IPS-18a (cell line): ENCODE results near the gene NLE1.

ENCODE experiments used
- H3K27ac ChIP-seq: one replicate; pipeline ENCODE4 v1.5.1; 2013; ENCODE audit warnings: low read length
- H3K27me3 ChIP-seq: one replicate; pipeline ENCODE4 v1.6.1; 2013; ENCODE audit warnings: mild to moderate bottlenecking, low read length; ENCODE audit not compliant: control insufficient read depth, insufficient read depth
- H3K36me3 ChIP-seq: one replicate; pipeline ENCODE4 v1.6.1; 2013; ENCODE audit warnings: low read depth, low read length; ENCODE audit not compliant: control insufficient read depth
- H3K4me1 ChIP-seq: one replicate; pipeline ENCODE4 v1.6.1; 2013; ENCODE audit warnings: low read depth, low read length; ENCODE audit not compliant: control insufficient read depth
- H3K4me3 ChIP-seq: one replicate; pipeline ENCODE4 v1.5.1; 2013; ENCODE audit warnings: low read length
- H3K9ac ChIP-seq: one replicate; pipeline ENCODE4 v1.6.1; 2013; ENCODE audit warnings: mild to moderate bottlenecking, low read length, moderate library complexity
- H3K9me3 ChIP-seq: one replicate; pipeline ENCODE4 v1.6.1; 2013; ENCODE audit warnings: low read depth, low read length; ENCODE audit not compliant: control insufficient read depth

Gene NLE1

GRCh38 chr17:35144840-35145239 is 2.7 kb upstream of the NLE1 start:
- H3K27ac ChIP-seq: no peak overlapping the region
- H3K4me1 ChIP-seq: no peaks in the 10 kb centered on the region
- no peak overlapping the region for H3K9ac ChIP-seq
- H3K9me3 ChIP-seq: no peaks in the 10 kb centered on the region
- H3K4me3 ChIP-seq: no peak overlapping the region
- H3K27me3 ChIP-seq: no peaks in the 10 kb centered on the region
- H3K36me3 ChIP-seq: peaks cover 1% of the 10 kb centered on the region

DNA sequence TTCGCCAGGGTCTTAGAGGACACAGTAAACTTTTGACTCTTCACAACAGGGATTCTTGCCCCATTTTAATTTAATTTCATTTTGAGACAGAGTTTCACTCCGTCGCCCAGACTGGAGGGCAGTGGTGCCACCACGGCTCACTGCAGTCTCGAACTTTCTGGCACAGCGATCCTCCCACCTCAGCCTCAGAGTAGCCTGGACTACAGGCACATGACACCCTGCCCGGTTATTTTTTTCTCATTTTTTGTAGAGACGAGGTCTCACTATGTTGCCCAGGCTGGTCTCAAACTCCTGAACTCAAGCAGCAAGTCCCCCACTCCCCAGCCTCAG is 329 bp upstream of the NLE1 start:
- H3K9me3 ChIP-seq: no peaks in the 10 kb centered on the region
- H3K4me1 ChIP-seq: no peaks in the 10 kb centered on the region
- H3K27ac ChIP-seq: no peak overlapping the region
- peaks cover 25% of the 10 kb centered on the region for H3K36me3 ChIP-seq
- H3K27me3 ChIP-seq: no peaks in the 10 kb centered on the region
- no peak overlapping the region for H3K9ac ChIP-seq
- H3K4me3 ChIP-seq: no peak overlapping the region

- Histone ChIP-seq H3K9ac (no peak overlapping the region), H3K9me3 (no peaks in the 10 kb centered on the region), H3K27ac (no peak overlapping the region), H3K4me3 (no peak overlapping the region), H3K36me3 (peaks cover 68% of the 10 kb centered on the region), H3K27me3 (no peaks in the 10 kb centered on the region), H3K4me1 (no peaks in the 10 kb centered on the region)
Measured at GRCh38 chr17:35138218-35138617, 3.9 kb downstream of the NLE1 start.

- no peaks in the 10 kb centered on the region for H3K27me3 ChIP-seq
- no peak overlapping the region for H3K9ac ChIP-seq
- no peak overlapping the region for H3K27ac ChIP-seq
- peaks cover 94% of the 10 kb centered on the region for H3K36me3 ChIP-seq
- H3K9me3 ChIP-seq: no peaks in the 10 kb centered on the region
- no peaks in the 10 kb centered on the region for H3K4me1 ChIP-seq
- no peak overlapping the region for H3K4me3 ChIP-seq
Measured at GRCh38 chr17:35135322-35135721, 6.8 kb downstream of the NLE1 start.

DNA sequence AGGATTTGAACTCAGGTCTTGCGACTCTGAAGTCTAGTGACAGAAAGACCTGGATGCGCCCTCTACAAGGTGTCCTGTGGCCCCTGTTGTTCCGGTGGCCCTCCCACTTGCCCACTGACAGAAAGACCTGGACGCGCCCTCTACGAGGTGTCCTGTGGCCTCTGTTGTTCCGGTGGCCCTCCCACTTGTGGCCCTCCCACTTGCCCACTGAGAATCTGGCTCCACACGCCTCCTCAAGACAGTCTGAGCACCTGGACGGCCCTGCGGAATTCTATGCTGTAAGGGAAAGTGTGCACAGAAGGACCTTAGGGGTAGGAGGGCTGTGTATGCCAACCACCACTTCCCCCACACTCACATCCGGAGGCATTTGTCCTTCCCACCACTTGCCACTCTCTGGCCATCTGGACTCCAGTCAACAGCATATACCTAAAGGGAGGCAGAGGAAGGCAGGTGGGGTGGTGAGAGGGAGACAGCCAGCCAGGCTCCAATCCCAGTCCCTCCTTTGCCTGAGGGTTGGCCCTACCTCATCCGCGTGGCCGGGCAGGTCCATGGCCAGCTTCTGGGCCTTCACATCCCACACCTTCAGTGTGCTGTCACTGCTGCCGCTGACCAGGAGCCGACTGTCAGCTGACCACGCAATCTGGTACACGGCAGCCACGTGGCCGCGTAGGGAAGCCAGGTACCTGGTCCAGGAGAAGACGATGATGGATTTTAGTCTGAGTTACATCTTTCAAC is 9.1 kb downstream of the NLE1 start:
- Histone ChIP-seq H3K27me3 (no peaks in the 10 kb centered on the region), H3K4me3 (no peak overlapping the region), H3K27ac (no peak overlapping the region), H3K9ac (no peak overlapping the region), H3K36me3 (peaks cover 74% of the 10 kb centered on the region), H3K4me1 (no peaks in the 10 kb centered on the region), H3K9me3 (no peaks in the 10 kb centered on the region)

- no peaks in the 10 kb centered on the region for H3K27me3 ChIP-seq
- H3K36me3 ChIP-seq: peaks cover 66% of the 10 kb centered on the region
- no peak overlapping the region for H3K4me3 ChIP-seq
- no peak overlapping the region for H3K9ac ChIP-seq
- H3K9me3 ChIP-seq: no peaks in the 10 kb centered on the region
- H3K27ac ChIP-seq: no peak overlapping the region
- no peaks in the 10 kb centered on the region for H3K4me1 ChIP-seq
Measured at GRCh38 chr17:35132099-35132498, 10.0 kb downstream of the NLE1 start.

DNA sequence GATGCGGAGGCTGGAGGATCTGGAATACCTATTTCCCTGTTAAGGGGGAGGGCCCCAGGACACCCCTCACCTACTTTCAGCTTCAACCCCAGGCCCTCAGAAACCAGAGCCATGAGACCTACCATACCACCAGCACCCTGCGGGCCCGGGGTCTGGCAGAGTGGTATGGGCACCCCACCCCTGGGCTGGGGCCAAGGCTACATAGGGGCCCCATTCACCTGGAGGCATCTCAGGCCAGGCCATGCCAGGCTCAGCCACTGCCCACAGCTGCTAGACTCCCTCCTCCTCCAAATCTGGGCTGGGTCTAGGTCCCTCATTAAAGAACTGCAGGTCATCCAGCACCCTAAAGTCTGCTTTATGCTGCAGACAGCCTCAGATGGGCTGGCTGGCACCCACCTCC is 11.7 kb downstream of the NLE1 start:
- Histone ChIP-seq H3K27me3 (no peaks in the 10 kb centered on the region), H3K4me3 (no peak overlapping the region), H3K9me3 (no peaks in the 10 kb centered on the region), H3K36me3 (peaks cover 49% of the 10 kb centered on the region), H3K4me1 (no peaks in the 10 kb centered on the region), H3K27ac (no peak overlapping the region), H3K9ac (no peak overlapping the region)

DNA sequence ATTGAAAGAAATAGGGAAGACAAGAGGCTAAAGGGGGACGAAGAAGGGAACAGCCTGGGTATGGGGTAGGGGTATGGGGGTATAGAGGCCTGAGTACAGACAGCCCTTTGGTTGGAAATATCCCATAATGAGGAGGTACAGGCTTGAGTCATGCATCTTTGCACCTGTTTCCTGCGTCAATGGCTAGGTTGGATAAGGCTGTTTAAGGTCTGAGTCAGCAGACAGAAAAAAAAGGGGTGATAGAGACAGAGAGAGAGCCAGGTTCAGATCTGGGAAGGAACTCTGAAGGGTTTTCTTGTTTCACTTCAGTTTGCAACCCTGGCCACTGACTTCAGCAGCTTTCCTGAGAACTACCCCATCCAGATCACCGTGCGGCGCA is 12.1 kb downstream of the NLE1 start:
- peaks cover 44% of the 10 kb centered on the region for H3K36me3 ChIP-seq
- no peak overlapping the region for H3K9ac ChIP-seq
- no peaks in the 10 kb centered on the region for H3K27me3 ChIP-seq
- H3K4me3 ChIP-seq: no peak overlapping the region
- H3K27ac ChIP-seq: no peak overlapping the region
- H3K4me1 ChIP-seq: no peaks in the 10 kb centered on the region
- H3K9me3 ChIP-seq: no peaks in the 10 kb centered on the region

- Histone ChIP-seq H3K9ac (no peak overlapping the region), H3K4me1 (no peaks in the 10 kb centered on the region), H3K9me3 (no peaks in the 10 kb centered on the region), H3K27me3 (no peaks in the 10 kb centered on the region), H3K36me3 (peaks cover 38% of the 10 kb centered on the region), H3K4me3 (no peak overlapping the region), H3K27ac (no peak overlapping the region)
Measured at GRCh38 chr17:35129154-35129972, 12.7 kb downstream of the NLE1 start.

DNA sequence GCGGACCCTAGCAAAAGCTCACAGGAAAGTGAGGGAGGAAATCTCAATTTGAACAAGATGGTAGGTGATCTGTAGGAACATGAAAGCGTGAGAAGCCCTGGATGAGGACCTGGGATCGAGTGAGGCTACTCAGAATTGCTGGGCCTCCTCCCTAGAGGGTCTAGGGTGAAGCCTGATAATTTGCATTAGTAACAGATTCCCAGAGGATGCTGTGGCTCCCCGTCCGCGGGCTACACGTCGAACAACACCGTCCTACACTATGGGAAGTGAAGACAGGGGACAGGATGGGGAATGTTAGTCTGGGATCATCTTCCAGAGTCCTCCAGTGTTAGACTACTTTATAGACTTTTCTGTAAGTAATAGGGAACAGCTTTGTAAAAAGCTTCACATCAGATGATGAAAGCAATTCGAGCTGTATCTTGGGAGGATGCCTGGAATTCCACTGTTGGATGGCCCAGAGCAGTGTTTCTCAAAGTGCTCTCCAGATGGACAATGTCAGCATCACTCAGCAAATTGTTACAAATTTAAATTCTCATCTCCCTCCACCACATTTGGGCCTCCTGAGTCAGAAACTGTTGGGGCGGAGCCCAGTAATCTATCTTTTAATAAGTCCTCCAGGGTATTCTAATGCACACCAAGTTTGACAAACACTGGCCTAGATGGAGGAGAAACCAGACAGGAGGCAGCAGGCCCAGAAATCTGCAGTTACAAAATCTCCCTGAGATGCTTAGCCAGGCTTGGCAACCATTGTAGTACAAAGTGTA is 14.2 kb downstream of the NLE1 start:
- no peak overlapping the region for H3K27ac ChIP-seq
- no peak overlapping the region for H3K9ac ChIP-seq
- H3K4me3 ChIP-seq: no peak overlapping the region
- H3K9me3 ChIP-seq: no peaks in the 10 kb centered on the region
- H3K36me3 ChIP-seq: peaks cover 24% of the 10 kb centered on the region
- no peaks in the 10 kb centered on the region for H3K4me1 ChIP-seq
- H3K27me3 ChIP-seq: no peaks in the 10 kb centered on the region

DNA sequence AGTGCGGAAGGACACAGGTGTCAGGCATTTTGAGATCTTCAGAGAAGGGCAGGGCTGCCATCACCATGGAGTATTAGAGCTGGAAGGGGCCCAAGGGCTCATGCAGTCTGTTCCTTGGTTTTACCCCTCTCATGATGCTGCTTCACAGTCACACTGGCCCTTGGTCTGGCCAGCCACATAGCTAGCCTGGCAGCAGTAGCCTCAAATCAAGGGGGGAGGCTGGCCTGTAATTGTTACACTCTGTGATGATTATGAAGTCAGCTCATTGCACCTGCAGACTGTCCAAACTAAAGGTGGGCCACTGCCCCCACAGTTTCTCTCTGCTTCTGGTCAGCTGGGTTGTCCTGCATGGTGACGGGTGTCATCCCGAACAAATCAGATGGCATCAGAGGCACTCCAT is 20.8 kb downstream of the NLE1 start, which contains the start of gene FNDC8:
Gene FNDC8, plus strand, starts transcription at position 301 of the 400 bp plus-strand sequence. Its CDS starts 79 bp downstream, at position 380.
- Histone ChIP-seq H3K36me3 (no peaks in the 10 kb centered on the region), H3K9me3 (no peaks in the 10 kb centered on the region), H3K27ac (no peak within 1 kb of the TSS)

More for the DNA sequence above, 20.8 kb downstream of the NLE1 start, which contains the start of gene FNDC8:
- Histone ChIP-seq H3K27me3 (peaks cover 14% of the 10 kb centered on the region), H3K4me3 (no peak within 1 kb of the TSS), H3K4me1 (no peaks in the 10 kb centered on the region), H3K9ac (no peak within 1 kb of the TSS)
